ENCODE results near the gene RANBP9. TPM values are rescaled to one million over a fixed set of nuclear protein-coding genes. Genes with fewer than 3 reads are reported as not detected.

Gene RANBP9
- total and polyA plus RNA-seq, 2 experiments from 2014 or later: 12.1 to 31.8 TPM

GRCh38 chr6:13613029-13613594, 98.5 kb downstream of the RANBP9 start:
- Histone ChIP-seq H2AFZ (no peak overlapping the region), H3K36me3 (ENCODE audit: insufficient read depth) (peaks cover 8% of the 10 kb centered on the region; the same call in 1 of the 2 replicates), H3K9me2 (ENCODE audit: insufficient read depth) (no peaks in the 10 kb centered on the region), H3K4me2 (no peak overlapping the region), H3K27ac (ENCODE audit: low read depth) (no peak overlapping the region), H4K20me1 (replicated peaks; ENCODE audit: insufficient read depth) (peaks cover 9% of the 10 kb centered on the region), H3K79me2 (replicated peaks; ENCODE audit: insufficient read depth) (peaks cover 32% of the 10 kb centered on the region), H3K4me3 (no peak overlapping the region), H3K4me1 (ENCODE audit: insufficient read depth) (peaks cover 14% of the 10 kb centered on the region), H3K27me3 (ENCODE audit: insufficient read depth) (no peaks in the 10 kb centered on the region), H3F3A (replicated peaks; ENCODE audit: low read depth) (no peaks in the 10 kb centered on the region; the same call in none of the 2 replicates)
- no peak overlapping the region for H3K27ac Mint-ChIP-seq
- TF ChIP-seq CREB1 (CRISPR knock-in tag; IDR thresholded peaks at IDR 0.05; ENCODE audit: low read depth) (no peak), REST (IDR thresholded peaks at IDR 0.05; ENCODE audit: unreplicated experiment) (no peak)
- ATAC-seq (no peak), DNase-seq (ENCODE audit: low spot score) (no peak)
- peaks cover 10% of the 10 kb centered on the region for H3K27me3 Mint-ChIP-seq (ENCODE audit: insufficient read depth, low read depth, poor library complexity)
- peaks cover 24% of the 10 kb centered on the region for H3K4me1 Mint-ChIP-seq
- peak overlapping the region; percentile 100; the same call in 2 of the 3 replicates for H3K4me3 Mint-ChIP-seq
- H3K9me3 Mint-ChIP-seq: peaks cover 3% of the 10 kb centered on the region; the same call in 2 of the 3 replicates
- H3K36me3 Mint-ChIP-seq (ENCODE audit: low read depth): peaks cover 32% of the 10 kb centered on the region

GRCh38 chr6:13611715-13612114, 99.9 kb downstream of the RANBP9 start:
- Histone ChIP-seq H3K9me2 (ENCODE audit: insufficient read depth) (no peaks in the 10 kb centered on the region), H3K4me3 (no peak overlapping the region), H3K27me3 (ENCODE audit: insufficient read depth) (no peaks in the 10 kb centered on the region), H4K20me1 (replicated peaks; ENCODE audit: insufficient read depth) (peaks cover 9% of the 10 kb centered on the region), H3F3A (replicated peaks; ENCODE audit: low read depth) (no peaks in the 10 kb centered on the region; the same call in 1 of the 2 replicates), H3K36me3 (ENCODE audit: insufficient read depth) (no peaks in the 10 kb centered on the region), H3K4me1 (ENCODE audit: insufficient read depth) (peaks cover 13% of the 10 kb centered on the region), H2AFZ (no peak overlapping the region), H3K79me2 (replicated peaks; ENCODE audit: insufficient read depth) (peaks cover 20% of the 10 kb centered on the region), H3K27ac (ENCODE audit: low read depth) (no peak overlapping the region), H3K4me2 (no peak overlapping the region)
- H3K9me3 Mint-ChIP-seq: peaks cover 3% of the 10 kb centered on the region; the same call in 2 of the 3 replicates
- H3K4me3 Mint-ChIP-seq: no peak overlapping the region
- H3K36me3 Mint-ChIP-seq (ENCODE audit: low read depth): peaks cover 25% of the 10 kb centered on the region
- H3K4me1 Mint-ChIP-seq: peaks cover 15% of the 10 kb centered on the region
- DNase-seq (ENCODE audit: low spot score): no peak
- no peak for TF ChIP-seq ZNF114 (CRISPR knock-in tag; IDR thresholded peaks at IDR 0.05)
- peaks cover 10% of the 10 kb centered on the region for H3K27me3 Mint-ChIP-seq (ENCODE audit: insufficient read depth, low read depth, poor library complexity)
- ATAC-seq: no peak
- H3K27ac Mint-ChIP-seq: no peak overlapping the region

- H3K9me3 Mint-ChIP-seq: no peaks in the 10 kb centered on the region
- Histone ChIP-seq H3K79me2 (replicated peaks; ENCODE audit: insufficient read depth) (no peaks in the 10 kb centered on the region), H3K4me2 (no peak overlapping the region), H3K27ac (ENCODE audit: low read depth) (no peak overlapping the region), H3K27me3 (ENCODE audit: insufficient read depth) (no peaks in the 10 kb centered on the region), H3K4me1 (ENCODE audit: insufficient read depth) (no peaks in the 10 kb centered on the region), H3K9me2 (ENCODE audit: insufficient read depth) (no peaks in the 10 kb centered on the region), H4K20me1 (replicated peaks; ENCODE audit: insufficient read depth) (no peaks in the 10 kb centered on the region), H3F3A (replicated peaks; ENCODE audit: low read depth) (no peaks in the 10 kb centered on the region), H2AFZ (no peak overlapping the region), H3K4me3 (no peak overlapping the region), H3K36me3 (ENCODE audit: insufficient read depth) (peaks cover 4% of the 10 kb centered on the region; the same call in 1 of the 2 replicates)
- no peaks in the 10 kb centered on the region for H3K4me1 Mint-ChIP-seq
- H3K27ac Mint-ChIP-seq: no peak overlapping the region
- no peak overlapping the region for H3K4me3 Mint-ChIP-seq
- ATAC-seq (no peak), DNase-seq (ENCODE audit: low spot score) (no peak)
- H3K27me3 Mint-ChIP-seq (ENCODE audit: insufficient read depth, low read depth, poor library complexity): peaks cover 3% of the 10 kb centered on the region
- H3K36me3 Mint-ChIP-seq (ENCODE audit: low read depth): peaks cover 23% of the 10 kb centered on the region; the same call in 2 of the 3 replicates
- no peak for TF ChIP-seq EZH2 (IDR thresholded peaks at IDR 0.05; ENCODE audit: low read depth, unreplicated experiment)
- TF ChIP-seq ZNF331 (CRISPR knock-in tag; IDR thresholded peaks at IDR 0.05; ENCODE audit: low read depth): no peak
- no peak for TF ChIP-seq STAT1 (IDR thresholded peaks at IDR 0.05; ENCODE audit: unreplicated experiment)
- TF ChIP-seq ZNF462 (CRISPR knock-in tag; IDR thresholded peaks at IDR 0.05): no peak
Measured at GRCh38 chr6:13605634-13606033, 106.0 kb downstream of the RANBP9 start.
